Osteoblast (primary cell): ENCODE data around the gene AMBP. TPM values are rescaled to one million over a fixed set of nuclear protein-coding genes. Genes with fewer than 3 reads are reported as not detected.

ENCODE experiments used
- DNase-seq: peaks from one replicate; pipeline ENCODE4 v3.0.0; 2011; ENCODE audit warnings: low spot score, mixed read lengths; ENCODE audit not compliant: insufficient read length; ENCODE audit errors: missing footprints
- H2AFZ ChIP-seq: 2 replicates; pipeline ENCODE4 v1.6.0; 2011; ENCODE audit warnings: mild to moderate bottlenecking, low read length
- H3K27ac ChIP-seq: 2 replicates; pipeline ENCODE4 v1.5.1; 2011; ENCODE audit warnings: mild to moderate bottlenecking, low read depth, low read length, moderate library complexity
- H3K27me3 ChIP-seq: 2 replicates; pipeline ENCODE4 v1.6.0; 2012; ENCODE audit warnings: mild to moderate bottlenecking, control low read depth, inconsistent platforms, low read length, moderate library complexity; ENCODE audit not compliant: insufficient read depth
- H3K36me3 ChIP-seq: 2 replicates; pipeline ENCODE4 v1.5.1; 2011; ENCODE audit warnings: mild to moderate bottlenecking, low read length, control low read depth, moderate library complexity; ENCODE audit not compliant: insufficient read depth
- H3K4me1 ChIP-seq: 2 replicates; pipeline ENCODE4 v1.5.1; 2011; ENCODE audit warnings: mild to moderate bottlenecking, low read length, control low read depth, moderate library complexity; ENCODE audit not compliant: insufficient read depth
- H3K4me2 ChIP-seq: 2 replicates; pipeline ENCODE4 v1.6.0; 2011; ENCODE audit warnings: mild to moderate bottlenecking, low read length; ENCODE audit not compliant: insufficient read depth
- H3K4me3 ChIP-seq: fragments of 200-600 bp; sonication (generic); 3 replicates; pipeline ENCODE4 v1.5.1; 2012; ENCODE audit warnings: mild to moderate bottlenecking, low read length, inconsistent platforms; ENCODE audit not compliant: insufficient read depth
- H3K79me2 ChIP-seq: 2 replicates; pipeline ENCODE4 v1.6.0; 2012; ENCODE audit warnings: mild to moderate bottlenecking, low read length, control low read depth, inconsistent platforms; ENCODE audit not compliant: insufficient read depth
- H3K9me3 ChIP-seq: 2 replicates; pipeline ENCODE4 v1.5.1; 2011; ENCODE audit warnings: low read depth, low read length, control low read depth
- H4K20me1 ChIP-seq: 2 replicates; pipeline ENCODE4 v1.6.0; 2012; ENCODE audit warnings: mild to moderate bottlenecking, low read length, control low read depth; ENCODE audit not compliant: insufficient read depth
- CTCF ChIP-seq: IDR thresholded peaks from 2 replicates; pipeline ENCODE4 v1.5.1; 2011; ENCODE audit warnings: mild to moderate bottlenecking, low read depth, low read length, moderate library complexity; ENCODE audit errors: extremely low read depth
- total RNA-seq: library from RNA; depleted of rRNA; stranded (reverse); fragments of >200 nt; gene quantifications from 2 replicates; pipeline ENCODE4 v1.2.3, GENCODE V29; 2012

AMBP gene
- total RNA-seq, 1 donor = not detected

DNA sequence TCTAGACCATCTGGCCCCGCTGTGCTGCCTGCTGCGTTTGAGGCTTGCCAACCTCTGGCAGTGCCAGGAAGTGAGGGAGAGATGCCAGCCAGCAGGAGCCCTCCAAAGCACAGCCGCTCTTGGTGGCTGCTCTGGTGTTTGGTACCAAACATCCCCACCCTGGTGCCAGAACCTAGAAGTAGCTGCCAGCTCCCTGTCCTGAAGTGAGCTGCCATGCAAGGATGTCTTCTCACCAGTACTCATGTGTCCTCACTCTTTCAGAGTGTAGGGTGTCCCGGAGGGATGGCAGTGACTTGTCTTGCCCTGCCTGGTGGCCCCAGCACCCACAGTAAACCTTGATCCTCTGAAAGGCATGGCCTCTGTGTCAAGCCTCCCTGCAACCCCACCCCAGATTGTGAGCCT lies 43.4 kb downstream of the AMBP start:
- no peak for TF ChIP-seq CTCF
- no peaks in the 10 kb centered on the region for H3K79me2 ChIP-seq
- no peak overlapping the region for H3K27ac ChIP-seq
- no peak overlapping the region for H3K4me2 ChIP-seq
- H3K36me3 ChIP-seq = peaks cover 48% of the 10 kb centered on the region
- DNase-seq = no peak
- H3K9me3 ChIP-seq = no peaks in the 10 kb centered on the region
- no peaks in the 10 kb centered on the region for H3K27me3 ChIP-seq
- H3K4me3 ChIP-seq = no peak overlapping the region
- peaks cover 10% of the 10 kb centered on the region for H4K20me1 ChIP-seq
- H2AFZ ChIP-seq = no peak overlapping the region
- H3K4me1 ChIP-seq = no peaks in the 10 kb centered on the region

GRCh38 chr9:114034196-114034595 lies 43.9 kb downstream of the AMBP start:
- peaks cover 47% of the 10 kb centered on the region for H3K36me3 ChIP-seq
- no peak overlapping the region for H3K4me2 ChIP-seq
- H3K79me2 ChIP-seq = no peaks in the 10 kb centered on the region
- no peak overlapping the region for H3K27ac ChIP-seq
- peaks cover 10% of the 10 kb centered on the region for H4K20me1 ChIP-seq
- no peak overlapping the region for H2AFZ ChIP-seq
- DNase-seq = no peak
- no peaks in the 10 kb centered on the region for H3K27me3 ChIP-seq
- no peaks in the 10 kb centered on the region for H3K4me1 ChIP-seq
- no peak overlapping the region for H3K4me3 ChIP-seq
- H3K9me3 ChIP-seq = no peaks in the 10 kb centered on the region
- no peak for TF ChIP-seq CTCF

- H3K4me1 ChIP-seq = no peaks in the 10 kb centered on the region
- H3K36me3 ChIP-seq = peaks cover 44% of the 10 kb centered on the region
- H3K4me3 ChIP-seq = no peak overlapping the region
- H4K20me1 ChIP-seq = peaks cover 10% of the 10 kb centered on the region
- H3K27me3 ChIP-seq = no peaks in the 10 kb centered on the region
- no peak overlapping the region for H2AFZ ChIP-seq
- H3K27ac ChIP-seq = no peak overlapping the region
- H3K79me2 ChIP-seq = no peaks in the 10 kb centered on the region
- peak; percentile 39 for TF ChIP-seq CTCF
- no peaks in the 10 kb centered on the region for H3K9me3 ChIP-seq
- peak; percentile 66 for DNase-seq
- no peak overlapping the region for H3K4me2 ChIP-seq
These were observed 44.5 kb downstream of the AMBP start for GRCh38 chr9:114033397-114034103.

DNA sequence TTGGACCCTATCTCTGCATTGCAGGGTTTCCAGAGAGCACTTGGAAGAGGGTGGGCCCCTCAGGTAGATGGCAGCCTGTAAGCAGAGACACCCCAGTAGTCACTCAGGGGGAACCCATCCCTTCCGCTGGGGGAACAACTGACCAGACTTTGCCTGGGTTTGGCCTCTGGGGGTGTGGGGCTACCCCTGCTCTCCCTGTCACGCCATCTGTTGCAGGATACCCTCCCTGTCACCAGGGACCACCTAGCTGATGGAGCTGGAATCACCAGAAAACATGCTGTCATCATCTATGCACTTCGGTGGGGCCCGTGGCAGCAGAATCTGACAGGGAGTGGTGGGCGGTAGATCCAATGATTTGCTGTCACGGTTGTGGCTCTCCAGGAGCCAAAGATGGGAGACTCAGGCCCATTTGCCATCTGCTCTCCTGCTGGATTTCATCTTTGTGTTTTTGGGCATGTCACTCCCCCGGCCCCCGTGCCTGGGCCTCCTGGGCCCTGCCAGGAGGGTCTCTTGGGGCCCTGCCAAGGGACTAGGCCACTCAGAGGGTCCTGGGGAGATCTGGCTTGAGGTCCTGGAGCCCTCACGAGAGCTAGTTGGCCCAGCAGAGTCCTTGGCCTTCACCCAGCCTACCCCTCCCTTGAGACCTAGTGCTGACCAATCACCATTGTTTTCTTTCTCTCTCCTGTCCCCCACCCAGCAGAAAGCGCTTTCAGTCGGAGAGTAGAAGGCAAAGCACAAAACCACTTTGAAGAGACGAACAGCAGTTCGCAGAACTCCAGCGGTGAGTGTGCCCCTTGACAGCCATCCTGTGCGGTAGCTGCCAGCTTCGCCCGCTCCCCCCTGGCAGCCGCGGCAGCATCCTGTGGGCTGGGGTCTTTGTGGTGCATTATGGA lies 45.9 kb downstream of the AMBP start:
- H3K27ac ChIP-seq = no peak overlapping the region

More for the DNA sequence above, 45.9 kb downstream of the AMBP start:
- no peak overlapping the region for H2AFZ ChIP-seq
- TF ChIP-seq CTCF = no peak
- H3K9me3 ChIP-seq = no peaks in the 10 kb centered on the region
- H3K4me1 ChIP-seq = no peaks in the 10 kb centered on the region
- H3K4me3 ChIP-seq = no peak overlapping the region
- no peaks in the 10 kb centered on the region for H3K79me2 ChIP-seq
- no peaks in the 10 kb centered on the region for H3K27me3 ChIP-seq
- H3K4me2 ChIP-seq = no peak overlapping the region
- H3K36me3 ChIP-seq = peaks cover 40% of the 10 kb centered on the region
- DNase-seq = no peak
- H4K20me1 ChIP-seq = peaks cover 10% of the 10 kb centered on the region
